Loucy (cell line): ENCODE data around the gene RALGPS2.

Experiments
- EZH2phosphoT487 ChIP-seq: fragments of 200-600 bp; IDR thresholded peaks from 2 replicates; pipeline ENCODE4 v1.6.1; 2018; ENCODE audit warnings: antibody characterized with exemption, mild to moderate bottlenecking, moderate library complexity, borderline replicate concordance
- TF ChIP-seq, protein P1 (sequence below): fragments of 200-600 bp; sonication (generic); conservative IDR thresholded peaks from 2 replicates; pipeline ENCODE4 v1.5.1; 2014; ENCODE audit warnings: mild to moderate bottlenecking, antibody characterized with exemption, low read length

DNA sequence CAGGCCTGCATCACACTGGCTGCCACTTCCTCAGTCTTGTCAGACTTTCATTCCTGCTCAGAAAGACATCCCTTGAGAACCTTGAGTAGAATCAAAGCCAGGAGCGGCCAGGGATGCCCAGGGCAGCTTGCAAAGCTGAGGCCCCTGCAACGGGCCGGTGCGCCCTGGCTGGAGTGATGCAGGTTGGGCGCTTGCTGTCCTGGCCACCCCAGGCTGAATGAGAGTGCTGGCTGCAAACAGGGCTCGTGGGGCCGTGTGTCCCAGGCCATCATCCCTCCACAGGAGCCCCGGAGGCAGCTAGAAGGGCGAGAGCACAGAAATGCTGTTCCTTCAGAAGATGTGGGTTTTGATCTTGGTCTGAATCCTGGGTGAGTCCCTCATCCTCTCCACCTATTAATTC, 233.4 kb downstream of the RALGPS2 start:
- TF ChIP-seq, protein P1, sequence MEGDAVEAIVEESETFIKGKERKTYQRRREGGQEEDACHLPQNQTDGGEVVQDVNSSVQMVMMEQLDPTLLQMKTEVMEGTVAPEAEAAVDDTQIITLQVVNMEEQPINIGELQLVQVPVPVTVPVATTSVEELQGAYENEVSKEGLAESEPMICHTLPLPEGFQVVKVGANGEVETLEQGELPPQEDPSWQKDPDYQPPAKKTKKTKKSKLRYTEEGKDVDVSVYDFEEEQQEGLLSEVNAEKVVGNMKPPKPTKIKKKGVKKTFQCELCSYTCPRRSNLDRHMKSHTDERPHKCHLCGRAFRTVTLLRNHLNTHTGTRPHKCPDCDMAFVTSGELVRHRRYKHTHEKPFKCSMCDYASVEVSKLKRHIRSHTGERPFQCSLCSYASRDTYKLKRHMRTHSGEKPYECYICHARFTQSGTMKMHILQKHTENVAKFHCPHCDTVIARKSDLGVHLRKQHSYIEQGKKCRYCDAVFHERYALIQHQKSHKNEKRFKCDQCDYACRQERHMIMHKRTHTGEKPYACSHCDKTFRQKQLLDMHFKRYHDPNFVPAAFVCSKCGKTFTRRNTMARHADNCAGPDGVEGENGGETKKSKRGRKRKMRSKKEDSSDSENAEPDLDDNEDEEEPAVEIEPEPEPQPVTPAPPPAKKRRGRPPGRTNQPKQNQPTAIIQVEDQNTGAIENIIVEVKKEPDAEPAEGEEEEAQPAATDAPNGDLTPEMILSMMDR: no peak
- TF ChIP-seq EZH2phosphoT487: no peak
